ENCODE data around the gene PARVA.
"Not testable (repeated sequence)": the region's sequence is repeated elsewhere in the genome, so short reads cannot be mapped to it uniquely, and the experiment has no call there.

Gene PARVA

GRCh38 chr11:12377106-12377823 is at the start of gene PARVA:
Gene PARVA, plus strand, starts transcription at chr11:12377571. Its CDS starts 77 bp downstream, at chr11:12377648.
- peak; percentile 39 for DNase-seq

- DNase-seq, result no peak
These were observed 48.2 kb upstream of the PARVA start for GRCh38 chr11:12329169-12329568.

GRCh38 chr11:12329797-12330196 is 47.6 kb upstream of the PARVA start:
- peak; percentile 89 for DNase-seq

- DNase-seq, result peak; percentile 90
These were observed 46.7 kb upstream of the PARVA start for GRCh38 chr11:12330485-12331231.

- peak; percentile 92 for DNase-seq
These were observed 46.0 kb upstream of the PARVA start for GRCh38 chr11:12331239-12331874.

GRCh38 chr11:12343526-12343925 is 33.8 kb upstream of the PARVA start:
- DNase-seq, result no peak

GRCh38 chr11:12353534-12353933 is 23.8 kb upstream of the PARVA start:
- DNase-seq, result no peak

- DNase-seq, result no peak
These were observed 22.4 kb upstream of the PARVA start for GRCh38 chr11:12354750-12355545.

- DNase-seq, result no peak
These were observed 20.3 kb upstream of the PARVA start for GRCh38 chr11:12356944-12357655.

GRCh38 chr11:12357697-12358096 is 19.7 kb upstream of the PARVA start:
- DNase-seq, result not testable (repeated sequence)

GRCh38 chr11:12358302-12359188 is 18.8 kb upstream of the PARVA start:
- DNase-seq, result no peak

- no peak for DNase-seq
These were observed 17.6 kb upstream of the PARVA start for GRCh38 chr11:12359761-12360160.

GRCh38 chr11:12361682-12362081 is 15.7 kb upstream of the PARVA start:
- DNase-seq, result no peak

- DNase-seq, result no peak
These were observed 14.5 kb upstream of the PARVA start for GRCh38 chr11:12362857-12363256.

GRCh38 chr11:12363373-12363772 is 14.0 kb upstream of the PARVA start:
- DNase-seq, result no peak

- DNase-seq, result not testable (repeated sequence)
These were observed 11.3 kb upstream of the PARVA start for GRCh38 chr11:12365965-12366575.

- DNase-seq, result not testable (repeated sequence)
These were observed 10.3 kb upstream of the PARVA start for GRCh38 chr11:12367057-12367456.

- DNase-seq, result no peak
These were observed 5.3 kb upstream of the PARVA start for GRCh38 chr11:12372111-12372510.

GRCh38 chr11:12375720-12376119 is 1.7 kb upstream of the PARVA start:
- no peak for DNase-seq

- no peak for DNase-seq
These were observed 901 bp upstream of the PARVA start for GRCh38 chr11:12376259-12377081.
